Panc1 (cell line): ENCODE measurements around the gene PRPF31. TPM values are rescaled to one million over a fixed set of nuclear protein-coding genes. Genes with fewer than 3 reads are reported as not detected.
A peak's percentile ranks its signal among the peaks of the same experiment; 100 is the strongest.
"Not testable (repeated sequence)": the region's sequence is repeated elsewhere in the genome, so short reads cannot be mapped to it uniquely, and the experiment has no call there.

Experiments
- ATAC-seq: fragments of 200-7000 bp; cut with Tn5 transposase; 2 replicates; pipeline ENCODE4 v1.9.1; 2020; ENCODE audit warnings: mild to moderate bottlenecking, moderate library complexity
- BruUV-seq: library from RNA; stranded (reverse); fragments of 400-500 nt; replicated peaks from 2 replicates; lab custom pipeline; 2021; lab: Mats Ljungman, UMichigan
- CTCF ChIA-PET: fragments of 300-600 bp; sonication (Branson Sonifier 250); formaldehyde crosslinking; loops from one replicate; lab custom pipeline; 2022; ENCODE audit warnings: antibody characterized with exemption; lab: Charles Lee
- POLR2A ChIA-PET: fragments of 300-600 bp; sonication (Branson Sonifier 250); formaldehyde crosslinking; loops from one replicate; lab custom pipeline; 2022; ENCODE audit warnings: antibody characterized with exemption; lab: Charles Lee
- DNase-seq: peaks from one replicate; pipeline ENCODE4 v3.0.0-alpha.2; 2010; ENCODE audit warnings: low read depth, low spot score
- H3K27ac ChIP-seq: 2 replicates; pipeline ENCODE4 v1.5.1; 2011; ENCODE audit warnings: mild to moderate bottlenecking, low read length, inconsistent platforms
- H3K27me3 ChIP-seq: fragments of 200-500 bp; sonication (Bioruptor generic); 2 replicates; pipeline ENCODE4 v1.6.0; 2014; ENCODE audit warnings: low read length, inconsistent platforms; ENCODE audit not compliant: control insufficient read depth, insufficient read depth
- H3K36me3 ChIP-seq: fragments of 200-500 bp; sonication (Bioruptor generic); 2 replicates; pipeline ENCODE4 v1.5.1; 2014; ENCODE audit warnings: inconsistent platforms, mild to moderate bottlenecking, low read length, moderate library complexity; ENCODE audit not compliant: control insufficient read depth, insufficient read depth
- H3K4me1 ChIP-seq: 2 replicates; pipeline ENCODE4 v1.5.1; 2011; ENCODE audit warnings: inconsistent platforms, mild to moderate bottlenecking, low read length, moderate library complexity; ENCODE audit not compliant: control insufficient read depth, insufficient read depth
- H3K4me3 ChIP-seq, 2 experiments: 2 replicates each; pipeline ENCODE4 v1.5.1; 2011 to 2012; ENCODE audit warnings: low read depth in 2 of 2, low read length in 2 of 2, mild to moderate bottlenecking in 2 of 2, inconsistent platforms in 1 of 2, moderate library complexity in 1 of 2
- H3K9me3 ChIP-seq: fragments of 200-500 bp; sonication (Bioruptor generic); 2 replicates; pipeline ENCODE4 v1.5.1; 2014; ENCODE audit warnings: low read depth, mild to moderate bottlenecking, inconsistent platforms, low read length, moderate library complexity; ENCODE audit not compliant: control insufficient read depth, insufficient read depth
- CTCF ChIP-seq: fragments of 450-650 bp; IDR thresholded peaks from 2 replicates; pipeline ENCODE4 v1.5.1; 2017; ENCODE audit warnings: mild to moderate bottlenecking
- POLR2AphosphoS5 ChIP-seq: IDR thresholded peaks from 2 replicates; pipeline ENCODE4 v1.6.1; 2012; ENCODE audit warnings: mild to moderate bottlenecking, low read depth, low read length, moderate library complexity
- SIN3A ChIP-seq: IDR thresholded peaks from 2 replicates; pipeline ENCODE4 v1.6.1; 2012; ENCODE audit warnings: low read depth, mild to moderate bottlenecking, low read length, moderate library complexity, borderline replicate concordance; ENCODE audit not compliant: insufficient read depth
- TCF7L2 ChIP-seq: IDR thresholded peaks from 2 replicates; pipeline ENCODE4 v1.6.1; 2011; ENCODE audit warnings: mild to moderate bottlenecking, low read depth, low read length, inconsistent platforms
- in situ Hi-C: cut with HindIII; loops from 2 replicates; pipeline ENCODE4 v1.10.0; 2016; ENCODE audit warnings: low sequenced_read_pairs, low pct_unique_long_range_greater_than_20kb
- intact Hi-C: fragments of 100-400 bp; cut with micrococcal nuclease; formaldehyde crosslinking; loops from one replicate; pipeline ENCODE4 v1.10.0; 2022; ENCODE audit not compliant: unreplicated experiment
- total RNA-seq: library from RNA; stranded (reverse); gene quantifications from one replicate; pipeline ENCODE4 v1.2.1, GENCODE V29; 2021; ENCODE audit not compliant: unreplicated experiment
- TF ChIP-seq, protein P1 (sequence below), 2 experiments: IDR thresholded peaks; 2 replicates each; pipeline ENCODE4 v1.6.1; 2011 to 2012; ENCODE audit warnings: low read depth in 2 of 2, control low read depth in 1 of 2, low read length in 1 of 2, mild to moderate bottlenecking in 1 of 2, moderate library complexity in 1 of 2; ENCODE audit not compliant: insufficient read depth in 1 of 2

PRPF31 gene
- total RNA-seq, 1 experiment from 2014 or later: 117 TPM

GRCh38 chr19:54095136-54095858 lies 20.3 kb upstream of the PRPF31 start:
- intact Hi-C loops: loop anchor here (5.0 kb wide), 1 partner anchor 63 kb away; no protein-coding TSS in a partner anchor
- H3K4me3 ChIP-seq: peak overlapping the region; percentile 45 to 74
- no peaks in the 10 kb centered on the region for H3K27me3 ChIP-seq
- H3K9me3 ChIP-seq: peaks cover 4% of the 10 kb centered on the region; the same call in 1 of the 2 replicates
- ChIA-PET POLR2A (interaction anchor here (0.5 to 0.7 kb wide), 3 partner anchors 48 to 236 kb away, joined by 3 to 7 read pairs (median 3); no protein-coding TSS in a partner anchor), CTCF (interaction anchor here (0.5 to 1.1 kb wide), 4 partner anchors 13 to 436 kb away, joined by 4 to 7 read pairs (median 4); partner anchors contain the start of gene TARM1)
- ATAC-seq: peak; percentile 3; the same call in 1 of the 2 replicates
- in situ Hi-C loops: no loop called here
- H3K36me3 ChIP-seq: no peaks in the 10 kb centered on the region
- peak overlapping the region; percentile 89 for H3K27ac ChIP-seq
- peaks cover 14% of the 10 kb centered on the region for H3K4me1 ChIP-seq
- TF ChIP-seq, protein P1, sequence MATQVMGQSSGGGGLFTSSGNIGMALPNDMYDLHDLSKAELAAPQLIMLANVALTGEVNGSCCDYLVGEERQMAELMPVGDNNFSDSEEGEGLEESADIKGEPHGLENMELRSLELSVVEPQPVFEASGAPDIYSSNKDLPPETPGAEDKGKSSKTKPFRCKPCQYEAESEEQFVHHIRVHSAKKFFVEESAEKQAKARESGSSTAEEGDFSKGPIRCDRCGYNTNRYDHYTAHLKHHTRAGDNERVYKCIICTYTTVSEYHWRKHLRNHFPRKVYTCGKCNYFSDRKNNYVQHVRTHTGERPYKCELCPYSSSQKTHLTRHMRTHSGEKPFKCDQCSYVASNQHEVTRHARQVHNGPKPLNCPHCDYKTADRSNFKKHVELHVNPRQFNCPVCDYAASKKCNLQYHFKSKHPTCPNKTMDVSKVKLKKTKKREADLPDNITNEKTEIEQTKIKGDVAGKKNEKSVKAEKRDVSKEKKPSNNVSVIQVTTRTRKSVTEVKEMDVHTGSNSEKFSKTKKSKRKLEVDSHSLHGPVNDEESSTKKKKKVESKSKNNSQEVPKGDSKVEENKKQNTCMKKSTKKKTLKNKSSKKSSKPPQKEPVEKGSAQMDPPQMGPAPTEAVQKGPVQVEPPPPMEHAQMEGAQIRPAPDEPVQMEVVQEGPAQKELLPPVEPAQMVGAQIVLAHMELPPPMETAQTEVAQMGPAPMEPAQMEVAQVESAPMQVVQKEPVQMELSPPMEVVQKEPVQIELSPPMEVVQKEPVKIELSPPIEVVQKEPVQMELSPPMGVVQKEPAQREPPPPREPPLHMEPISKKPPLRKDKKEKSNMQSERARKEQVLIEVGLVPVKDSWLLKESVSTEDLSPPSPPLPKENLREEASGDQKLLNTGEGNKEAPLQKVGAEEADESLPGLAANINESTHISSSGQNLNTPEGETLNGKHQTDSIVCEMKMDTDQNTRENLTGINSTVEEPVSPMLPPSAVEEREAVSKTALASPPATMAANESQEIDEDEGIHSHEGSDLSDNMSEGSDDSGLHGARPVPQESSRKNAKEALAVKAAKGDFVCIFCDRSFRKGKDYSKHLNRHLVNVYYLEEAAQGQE (IDR thresholded peaks at IDR 0.05; ENCODE audit: insufficient read depth in 1 of 2, low read depth in 2 of 2, low read length in 1 of 2): no peak
- no peak for TF ChIP-seq TCF7L2
- TF ChIP-seq CTCF: no peak
- no peak for TF ChIP-seq POLR2AphosphoS5
- TF ChIP-seq SIN3A: no peak
- DNase-seq: no peak
- BruUV-seq: no TSS peak

- ChIA-PET CTCF (interaction anchor here (0.5 to 1.1 kb wide), 3 partner anchors 14 to 269 kb away, joined by 4 to 7 read pairs (median 4); partner anchors contain the start of gene TARM1), POLR2A (interaction anchor here (0.6 to 0.7 kb wide), 2 partner anchors 48 to 208 kb away, joined by 3 read pairs; no protein-coding TSS in a partner anchor)
- H3K27ac ChIP-seq: peak overlapping the region; percentile 89
- ATAC-seq: peak; percentile 79
- TSS peak; percentile 92 for BruUV-seq
- peaks cover 16% of the 10 kb centered on the region for H3K4me1 ChIP-seq
- in situ Hi-C loops, DNase-seq, H3K9me3 ChIP-seq, H3K36me3 ChIP-seq, H3K27me3 ChIP-seq: not testable (repeated sequence)
- intact Hi-C loops: loop anchor here (5.0 kb wide), 1 partner anchor 64 kb away; no protein-coding TSS in a partner anchor
- peak; percentile 35; the same call in 1 of the 2 replicates for TF ChIP-seq POLR2AphosphoS5
- TF ChIP-seq SIN3A: peak; percentile 63; the same call in 1 of the 2 replicates
- peak overlapping the region; percentile 45 to 74 for H3K4me3 ChIP-seq
These were observed 19.5 kb upstream of the PRPF31 start for GRCh38 chr19:54095859-54096616.
